NCI-H446 (cell line): ENCODE measurements around the gene EPHB2.

ENCODE experiments used
- DNase-seq, 2 experiments: peaks; one replicate each; lab custom pipeline; 2025; lab: John Stamatoyannopoulos, UW

EPHB2 gene

DNA sequence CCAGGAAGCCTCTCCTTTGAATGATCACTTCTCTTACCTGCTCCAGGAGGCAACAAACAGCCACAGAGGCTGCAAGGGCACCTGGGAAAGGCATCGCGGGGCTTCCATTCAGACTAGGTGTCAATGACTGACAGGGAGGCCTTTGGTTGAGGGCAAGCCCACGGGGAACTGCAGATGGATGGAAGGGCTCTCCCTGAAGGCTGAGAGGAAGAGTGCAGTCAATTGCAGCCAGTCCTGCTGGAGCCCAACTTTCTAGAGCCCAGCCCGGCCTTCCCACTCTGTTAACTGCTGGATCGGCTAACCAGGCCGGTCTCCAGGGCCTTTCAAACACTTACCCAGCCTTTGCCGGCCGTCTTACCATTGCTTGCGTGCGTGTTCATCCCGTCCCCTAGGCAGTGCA is 172.8 kb downstream of the EPHB2 start:
- no peak for DNase-seq

DNA sequence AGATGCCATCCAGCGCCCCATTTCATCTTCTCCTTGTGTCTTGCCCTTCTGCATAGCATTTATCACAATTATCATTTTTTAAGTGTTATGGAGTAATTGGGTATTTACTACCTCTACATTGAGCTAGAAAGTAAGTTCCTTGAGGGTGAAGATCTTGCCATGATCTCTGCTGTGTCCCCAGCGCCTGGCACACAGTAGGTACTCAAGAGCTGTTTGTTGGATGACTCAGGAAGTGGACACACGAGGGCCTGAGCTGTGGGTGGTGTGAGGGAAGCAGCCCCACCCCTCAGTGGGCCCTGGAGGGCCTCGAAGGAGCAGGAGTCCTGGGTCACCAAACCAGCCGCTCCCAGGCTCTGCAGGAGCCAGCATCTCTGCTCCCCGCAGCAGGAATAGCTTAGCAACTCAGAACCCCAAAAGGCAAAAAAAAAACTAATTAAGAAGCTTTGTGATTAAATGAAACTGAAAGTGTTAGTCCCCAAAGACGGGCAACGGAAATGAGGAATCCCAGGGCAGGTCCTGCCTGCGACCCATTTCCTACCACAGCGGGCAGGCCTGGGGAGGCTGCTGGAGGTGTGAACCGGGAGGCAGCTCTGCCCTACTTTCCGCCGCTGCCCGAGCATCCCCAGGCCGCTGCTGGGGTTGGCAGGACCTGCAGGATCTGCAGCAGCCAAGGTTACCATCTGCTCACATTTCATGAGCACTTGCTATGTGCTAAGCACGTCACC is 174.3 kb downstream of the EPHB2 start:
- no peak for DNase-seq

DNA sequence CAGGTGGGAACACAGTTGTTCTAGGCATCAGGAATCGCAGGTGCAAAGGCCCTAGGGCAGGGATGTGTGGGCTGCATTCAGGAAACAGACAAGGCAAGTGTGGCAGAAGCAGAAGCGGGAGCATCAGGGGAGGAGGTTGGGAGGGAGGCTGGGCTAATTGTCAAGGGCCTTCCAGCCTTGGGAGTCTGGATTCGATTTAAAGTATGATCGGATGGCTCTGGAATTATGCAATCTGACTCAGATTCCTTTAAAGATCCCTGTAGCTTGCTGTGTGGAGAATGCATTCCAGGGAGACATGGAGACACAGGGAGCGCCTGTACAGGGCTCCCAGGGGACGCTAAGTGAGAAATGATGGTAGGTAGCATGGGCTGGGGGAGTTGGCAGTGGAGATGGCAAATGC is 175.6 kb downstream of the EPHB2 start:
- DNase-seq, result no peak

DNA sequence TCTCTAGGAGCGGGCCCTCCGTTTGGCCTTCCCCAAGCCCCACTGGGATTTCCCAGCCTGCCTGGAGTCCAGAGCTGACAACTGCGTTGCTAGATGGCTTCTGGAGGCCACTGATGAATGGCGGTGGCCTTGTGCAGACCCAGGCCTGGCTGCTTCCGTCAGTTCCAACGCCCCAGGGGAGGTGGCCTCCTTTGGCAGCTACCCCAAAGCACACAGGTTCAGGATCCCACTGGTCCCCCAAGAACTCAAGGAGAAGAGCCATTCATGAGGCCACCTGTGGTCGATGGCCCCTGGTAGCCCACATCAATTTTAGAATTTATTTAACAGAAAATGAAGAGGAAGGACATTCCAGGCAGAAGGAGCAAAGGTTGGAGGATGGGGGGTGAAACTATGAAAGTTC is 176.9 kb downstream of the EPHB2 start:
- no peak for DNase-seq

DNA sequence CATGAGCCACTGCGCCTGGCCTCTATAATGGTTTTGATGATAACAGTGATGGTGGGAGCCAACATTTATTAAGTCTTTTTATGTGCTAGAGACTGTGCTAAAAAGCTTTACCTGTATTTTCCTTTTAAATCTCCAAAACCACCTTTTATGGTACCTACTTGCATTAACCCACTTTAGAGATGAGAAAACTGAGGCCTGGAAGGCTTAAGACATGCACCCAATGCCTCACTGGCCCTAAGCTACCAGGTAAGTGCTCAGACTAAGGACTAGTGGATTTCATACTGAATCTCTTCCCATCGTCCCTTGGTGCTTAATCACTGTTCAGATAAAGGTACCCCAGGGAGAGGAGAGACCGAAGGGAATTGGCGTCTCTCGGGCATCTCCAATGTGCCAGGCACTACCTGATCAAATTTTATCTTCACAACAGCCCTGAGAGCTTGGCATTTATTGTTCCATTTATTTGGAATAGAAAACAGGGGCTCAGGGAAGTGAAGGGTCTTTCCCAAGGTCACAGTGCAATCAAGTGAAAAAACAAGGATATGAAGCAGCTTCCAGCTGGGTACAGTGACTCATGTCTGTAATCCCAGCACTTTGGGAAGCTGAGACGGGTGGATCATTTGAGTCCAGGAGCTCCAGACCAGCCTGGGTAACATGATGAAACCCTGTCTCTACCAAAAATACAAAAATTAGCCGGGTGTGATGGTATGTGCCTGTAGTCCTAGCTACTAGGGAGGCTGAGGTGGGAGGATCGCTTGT is 177.9 kb downstream of the EPHB2 start:
- DNase-seq, result no peak

DNA sequence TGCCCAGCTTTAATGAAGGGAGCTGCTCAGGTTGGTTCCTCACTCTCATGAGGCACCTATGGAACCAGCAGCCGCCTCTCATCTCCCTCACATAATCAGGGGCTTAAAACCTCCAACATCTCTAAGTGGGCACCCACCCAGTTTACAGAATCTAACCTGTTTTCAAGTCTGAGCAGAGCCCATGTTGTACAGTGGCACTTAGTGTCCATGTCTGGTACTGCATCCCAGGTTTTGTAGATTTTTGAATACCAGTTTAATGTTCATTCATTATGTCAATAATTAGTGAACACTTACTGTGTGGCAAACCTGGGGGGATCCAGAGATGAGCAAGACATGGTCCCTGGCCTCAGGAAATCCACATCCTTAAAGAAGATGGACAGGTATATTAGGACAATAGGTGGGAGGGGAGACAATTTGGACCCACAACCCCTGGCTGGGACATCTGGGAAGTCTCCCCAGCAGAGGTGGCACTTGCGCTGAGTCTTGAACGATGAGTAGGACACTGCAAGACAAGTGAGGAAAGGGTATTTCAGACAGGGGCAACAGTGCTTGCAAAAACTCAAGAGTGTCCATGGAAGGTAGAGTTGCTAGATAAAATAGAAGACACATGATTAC is 178.7 kb downstream of the EPHB2 start:
- DNase-seq, result peak; percentile 33 to 58

DNA sequence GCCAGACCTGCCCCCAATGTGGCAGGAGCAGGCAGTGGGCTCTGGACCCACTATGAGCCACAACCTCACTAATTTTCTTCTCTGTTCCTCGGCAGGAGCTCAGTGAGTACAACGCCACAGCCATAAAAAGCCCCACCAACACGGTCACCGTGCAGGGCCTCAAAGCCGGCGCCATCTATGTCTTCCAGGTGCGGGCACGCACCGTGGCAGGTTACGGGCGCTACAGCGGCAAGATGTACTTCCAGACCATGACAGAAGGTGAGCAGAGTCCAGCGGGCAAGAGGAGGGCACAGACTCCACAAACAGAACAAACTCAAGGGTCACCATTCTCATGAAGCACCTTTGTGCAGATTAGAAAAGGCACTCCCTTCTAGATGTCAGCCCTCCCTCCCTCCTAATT is 182.2 kb downstream of the EPHB2 start:
- no peak for DNase-seq

DNA sequence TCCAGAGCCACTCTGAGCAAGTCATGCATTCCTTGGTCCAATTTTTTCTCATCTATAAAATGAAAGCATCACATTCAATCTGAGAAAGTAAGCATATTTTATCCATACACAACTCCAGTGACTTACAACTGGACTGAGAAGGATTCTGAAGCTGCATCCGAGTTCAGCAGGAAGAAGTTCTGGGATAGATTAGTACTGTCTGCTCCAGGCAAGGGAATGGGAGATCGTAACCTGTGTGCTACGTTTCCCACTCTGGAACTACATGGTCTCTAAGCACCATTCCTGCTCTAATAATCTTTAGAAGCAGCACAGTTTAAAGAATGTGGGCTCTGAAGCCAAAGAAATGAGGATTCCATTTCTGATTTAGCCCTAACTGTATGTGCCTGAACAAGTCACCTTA is 182.7 kb downstream of the EPHB2 start:
- DNase-seq, result no peak

DNA sequence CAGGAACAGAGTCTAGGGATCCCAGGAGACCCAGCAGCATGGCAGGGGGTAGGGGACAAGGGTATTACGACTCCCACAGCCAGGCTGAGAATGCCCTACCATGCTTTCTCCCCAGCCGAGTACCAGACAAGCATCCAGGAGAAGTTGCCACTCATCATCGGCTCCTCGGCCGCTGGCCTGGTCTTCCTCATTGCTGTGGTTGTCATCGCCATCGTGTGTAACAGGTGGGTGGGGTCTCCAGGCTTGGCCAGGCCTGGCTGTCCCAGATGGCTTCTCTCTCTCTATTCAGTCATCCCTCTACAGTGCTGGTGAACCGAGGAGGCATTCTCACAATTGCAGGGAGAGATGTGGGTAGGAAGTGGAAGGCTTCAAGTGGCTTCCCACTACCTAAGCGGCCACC is 184.7 kb downstream of the EPHB2 start:
- DNase-seq, result no peak

DNA sequence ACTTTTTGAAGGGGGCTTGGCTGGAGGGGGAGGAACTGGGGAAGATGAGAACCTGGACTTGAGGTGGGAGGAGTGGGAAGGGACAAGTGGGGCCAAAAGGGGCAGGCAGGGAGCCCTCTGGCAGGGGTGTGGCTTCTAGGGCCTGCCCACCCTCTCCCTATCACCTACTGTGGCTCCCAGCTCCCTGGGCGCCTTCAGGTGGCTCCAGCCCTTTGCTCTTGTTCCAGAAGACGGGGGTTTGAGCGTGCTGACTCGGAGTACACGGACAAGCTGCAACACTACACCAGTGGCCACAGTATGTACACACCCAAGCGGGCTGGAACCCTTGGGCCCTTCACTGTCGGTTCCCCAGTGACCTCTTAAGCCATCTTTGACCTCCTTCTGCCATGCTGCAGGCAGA is 185.5 kb downstream of the EPHB2 start:
- no peak for DNase-seq

DNA sequence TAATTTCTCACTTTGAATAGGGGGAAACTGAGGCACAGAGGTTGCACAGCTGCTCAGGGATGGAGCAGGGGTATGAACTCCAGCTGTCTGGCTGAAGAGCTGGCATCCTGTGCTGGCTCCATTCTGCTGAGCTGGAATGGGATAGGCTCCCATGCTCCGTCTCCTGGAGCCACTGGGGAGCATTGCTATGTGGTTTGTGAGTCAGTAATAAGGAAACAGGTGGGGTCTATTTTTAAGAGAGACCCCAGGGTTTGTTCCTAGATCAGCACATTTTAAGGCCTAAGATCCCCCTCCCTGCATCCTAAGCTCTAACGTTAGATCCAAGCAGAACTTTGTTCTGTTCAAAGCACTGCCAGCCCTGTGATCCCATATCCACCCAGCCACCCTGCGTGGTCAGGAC is 189.8 kb downstream of the EPHB2 start:
- no peak for DNase-seq

DNA sequence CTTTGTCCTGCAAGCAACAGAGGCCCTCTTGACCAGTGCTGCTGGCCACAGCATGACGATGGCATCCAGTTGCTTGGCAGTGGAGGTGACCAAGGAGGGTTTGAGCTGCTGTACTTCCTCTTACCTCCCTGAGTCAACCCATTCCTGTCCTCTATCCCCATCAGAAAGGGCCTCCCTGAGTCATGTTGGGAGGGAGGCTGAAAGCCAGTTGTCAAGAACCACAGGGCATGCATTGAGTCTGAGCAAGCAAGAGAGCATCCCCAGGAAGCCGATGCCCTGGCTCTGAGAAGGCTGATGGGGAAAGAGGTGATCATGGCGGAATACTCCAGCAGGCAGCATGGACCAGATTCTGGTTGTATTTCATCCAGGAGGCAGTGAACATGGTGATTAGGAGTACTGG is 192.5 kb downstream of the EPHB2 start:
- no peak for DNase-seq

DNA sequence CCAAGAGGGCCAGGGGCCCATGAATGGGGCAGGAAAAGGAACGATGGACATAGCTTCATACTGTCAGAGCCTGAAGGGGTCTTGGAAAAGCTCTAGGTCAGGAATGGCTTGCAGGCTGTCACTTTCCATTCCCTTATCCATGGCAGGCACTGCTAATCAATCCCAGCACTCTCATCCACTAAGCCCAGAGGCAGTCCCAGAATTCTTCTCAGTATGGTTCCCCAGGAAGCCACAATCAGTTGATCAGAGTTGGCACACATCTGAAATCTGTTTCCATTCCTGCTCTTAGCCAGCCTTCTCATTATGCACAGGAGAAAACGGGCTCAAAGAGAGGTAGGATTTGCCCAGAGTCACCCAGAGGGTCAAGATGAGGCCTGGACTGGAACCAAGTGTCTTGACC is 196.3 kb downstream of the EPHB2 start:
- no peak for DNase-seq

DNA sequence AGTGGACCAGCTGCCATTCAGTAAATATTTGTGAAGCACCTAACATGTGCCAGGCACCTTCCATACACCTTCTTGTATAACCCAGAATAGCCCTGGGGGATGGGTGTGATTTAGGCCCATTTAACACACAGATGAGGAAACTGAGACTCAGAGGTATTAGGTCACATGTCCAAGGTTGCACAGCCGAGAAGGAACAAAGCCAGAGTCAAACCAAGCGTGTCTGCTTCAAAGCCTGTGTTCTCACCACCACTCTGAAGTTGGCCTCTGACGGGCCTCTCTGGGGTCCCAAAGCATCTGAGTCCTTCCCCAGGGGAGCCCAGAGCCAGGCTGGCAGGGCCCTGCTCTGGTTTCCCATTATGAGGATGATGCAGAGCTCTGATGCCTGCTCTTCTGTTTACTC is 196.9 kb downstream of the EPHB2 start:
- DNase-seq, result no peak

DNA sequence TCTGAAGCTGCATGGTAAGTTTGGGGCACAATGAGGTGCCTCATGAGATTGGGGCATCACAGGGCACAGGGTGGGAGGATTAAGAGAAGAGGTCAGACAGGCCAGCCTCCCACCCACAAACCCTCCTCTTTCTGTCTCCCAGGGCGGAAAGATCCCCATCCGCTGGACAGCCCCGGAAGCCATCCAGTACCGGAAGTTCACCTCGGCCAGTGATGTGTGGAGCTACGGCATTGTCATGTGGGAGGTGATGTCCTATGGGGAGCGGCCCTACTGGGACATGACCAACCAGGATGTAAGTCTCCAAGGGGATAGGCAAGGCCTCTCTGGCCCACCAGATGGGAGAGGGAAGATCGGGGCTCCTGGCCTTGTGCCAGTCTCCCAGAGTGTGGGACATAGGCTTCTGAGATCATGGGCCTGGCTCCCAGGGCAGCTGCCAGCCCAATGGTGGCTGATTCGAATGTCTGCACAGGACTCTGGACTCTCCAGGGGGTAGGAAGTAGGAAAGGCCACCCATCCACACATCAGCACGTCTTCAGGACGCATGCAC is 198.3 kb downstream of the EPHB2 start:
- no peak for DNase-seq

DNA sequence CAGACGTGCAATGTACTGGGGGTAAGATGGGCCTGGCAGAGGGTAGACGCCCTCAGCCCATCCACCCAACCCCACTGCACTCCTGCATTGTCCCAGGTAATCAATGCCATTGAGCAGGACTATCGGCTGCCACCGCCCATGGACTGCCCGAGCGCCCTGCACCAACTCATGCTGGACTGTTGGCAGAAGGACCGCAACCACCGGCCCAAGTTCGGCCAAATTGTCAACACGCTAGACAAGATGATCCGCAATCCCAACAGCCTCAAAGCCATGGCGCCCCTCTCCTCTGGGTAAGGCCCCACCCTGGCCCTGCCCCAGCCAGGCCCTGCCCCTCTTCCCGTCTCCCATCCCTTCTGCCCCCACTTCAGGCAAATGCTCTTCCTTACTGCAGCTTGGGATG is 199.6 kb downstream of the EPHB2 start:
- DNase-seq, result no peak

DNA sequence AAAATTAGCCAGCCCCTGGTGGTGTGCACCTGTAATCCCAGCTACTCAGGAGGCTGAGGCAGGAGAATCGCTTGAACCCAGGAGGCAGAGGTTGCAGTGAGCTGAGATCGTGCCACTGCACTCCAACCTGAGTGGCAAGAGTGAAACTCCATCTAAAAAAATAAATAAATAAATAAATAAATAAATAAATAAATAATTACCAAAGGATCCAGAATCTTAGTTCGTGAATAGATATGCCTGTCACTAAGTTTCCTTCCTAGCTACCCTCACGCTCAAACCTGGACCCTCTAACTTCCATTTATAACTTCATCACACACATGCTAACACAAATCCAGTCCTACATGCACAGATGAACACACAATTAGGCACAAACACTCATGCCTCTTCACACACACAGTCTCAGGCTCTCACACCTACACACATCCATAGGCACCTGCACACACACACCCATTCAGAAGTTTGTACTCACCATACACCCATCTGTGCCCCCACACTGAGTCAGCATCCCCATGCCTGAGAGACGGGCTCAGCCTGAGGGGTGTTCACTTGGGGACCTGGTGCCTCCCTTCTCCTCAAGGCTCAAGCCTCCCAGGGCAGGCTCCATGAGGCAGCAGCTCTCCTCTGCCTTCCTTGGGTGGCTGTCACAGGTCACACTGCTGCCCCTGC is 200.5 kb downstream of the EPHB2 start:
- DNase-seq, result no peak

DNA sequence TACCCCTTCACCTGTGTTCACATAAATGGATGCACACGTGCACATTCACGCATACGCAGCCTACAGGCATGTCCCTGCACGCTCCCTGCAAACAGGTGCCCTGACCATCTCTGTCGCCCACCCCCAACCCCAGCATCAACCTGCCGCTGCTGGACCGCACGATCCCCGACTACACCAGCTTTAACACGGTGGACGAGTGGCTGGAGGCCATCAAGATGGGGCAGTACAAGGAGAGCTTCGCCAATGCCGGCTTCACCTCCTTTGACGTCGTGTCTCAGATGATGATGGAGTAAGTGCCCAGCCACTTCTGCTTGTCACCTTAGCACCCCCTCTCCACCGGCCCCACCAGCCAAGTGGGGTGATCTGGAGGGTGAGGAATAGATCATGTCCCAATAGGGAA is 201.7 kb downstream of the EPHB2 start:
- DNase-seq, result no peak

DNA sequence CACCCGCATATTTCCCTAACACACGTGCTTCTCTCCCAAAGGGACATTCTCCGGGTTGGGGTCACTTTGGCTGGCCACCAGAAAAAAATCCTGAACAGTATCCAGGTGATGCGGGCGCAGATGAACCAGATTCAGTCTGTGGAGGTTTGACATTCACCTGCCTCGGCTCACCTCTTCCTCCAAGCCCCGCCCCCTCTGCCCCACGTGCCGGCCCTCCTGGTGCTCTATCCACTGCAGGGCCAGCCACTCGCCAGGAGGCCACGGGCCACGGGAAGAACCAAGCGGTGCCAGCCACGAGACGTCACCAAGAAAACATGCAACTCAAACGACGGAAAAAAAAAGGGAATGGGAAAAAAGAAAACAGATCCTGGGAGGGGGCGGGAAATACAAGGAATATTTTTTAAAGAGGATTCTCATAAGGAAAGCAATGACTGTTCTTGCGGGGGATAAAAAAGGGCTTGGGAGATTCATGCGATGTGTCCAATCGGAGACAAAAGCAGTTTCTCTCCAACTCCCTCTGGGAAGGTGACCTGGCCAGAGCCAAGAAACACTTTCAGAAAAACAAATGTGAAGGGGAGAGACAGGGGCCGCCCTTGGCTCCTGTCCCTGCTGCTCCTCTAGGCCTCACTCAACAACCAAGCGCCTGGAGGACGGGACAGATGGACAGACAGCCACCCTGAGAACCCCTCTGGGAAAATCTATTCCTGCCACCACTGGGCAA is 202.9 kb downstream of the EPHB2 start:
- DNase-seq, result no peak

DNA sequence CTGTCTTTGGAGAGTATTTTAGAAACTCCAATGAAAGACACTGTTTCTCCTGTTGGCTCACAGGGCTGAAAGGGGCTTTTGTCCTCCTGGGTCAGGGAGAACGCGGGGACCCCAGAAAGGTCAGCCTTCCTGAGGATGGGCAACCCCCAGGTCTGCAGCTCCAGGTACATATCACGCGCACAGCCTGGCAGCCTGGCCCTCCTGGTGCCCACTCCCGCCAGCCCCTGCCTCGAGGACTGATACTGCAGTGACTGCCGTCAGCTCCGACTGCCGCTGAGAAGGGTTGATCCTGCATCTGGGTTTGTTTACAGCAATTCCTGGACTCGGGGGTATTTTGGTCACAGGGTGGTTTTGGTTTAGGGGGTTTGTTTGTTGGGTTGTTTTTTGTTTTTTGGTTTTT is 203.5 kb downstream of the EPHB2 start:
- no peak for DNase-seq

DNA sequence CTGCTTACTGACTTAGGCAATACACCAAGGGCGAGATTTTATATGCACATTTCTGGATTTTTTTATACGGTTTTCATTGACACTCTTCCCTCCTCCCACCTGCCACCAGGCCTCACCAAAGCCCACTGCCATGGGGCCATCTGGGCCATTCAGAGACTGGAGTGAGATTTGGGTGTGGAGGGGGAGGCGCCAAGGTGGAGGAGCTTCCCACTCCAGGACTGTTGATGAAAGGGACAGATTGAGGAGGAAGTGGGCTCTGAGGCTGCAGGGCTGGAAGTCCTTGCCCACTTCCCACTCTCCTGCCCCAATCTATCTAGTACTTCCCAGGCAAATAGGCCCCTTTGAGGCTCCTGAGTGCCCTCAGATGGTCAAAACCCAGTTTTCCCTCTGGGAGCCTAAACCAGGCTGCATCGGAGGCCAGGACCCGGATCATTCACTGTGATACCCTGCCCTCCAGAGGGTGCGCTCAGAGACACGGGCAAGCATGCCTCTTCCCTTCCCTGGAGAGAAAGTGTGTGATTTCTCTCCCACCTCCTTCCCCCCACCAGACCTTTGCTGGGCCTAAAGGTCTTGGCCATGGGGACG is 204.1 kb downstream of the EPHB2 start:
- DNase-seq, result no peak

DNA sequence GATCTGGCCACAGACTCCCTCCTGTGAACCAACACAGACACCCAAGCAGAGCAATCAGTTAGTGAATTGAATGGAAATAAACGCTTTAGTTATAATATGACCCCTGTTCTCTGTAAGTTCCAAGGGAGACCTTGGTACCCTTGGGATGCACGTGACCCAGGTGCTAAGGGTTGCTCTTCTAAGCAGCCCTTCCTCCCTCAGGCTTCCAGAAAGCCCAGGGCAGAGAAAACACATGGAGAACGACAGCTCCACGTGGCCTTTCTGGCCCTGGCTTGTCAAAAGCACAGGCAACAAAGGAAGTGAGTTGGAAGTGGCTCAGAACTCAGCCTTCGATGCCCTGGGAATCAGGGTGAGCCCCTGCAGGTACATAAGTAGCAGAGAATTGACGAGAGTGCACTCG is 204.6 kb downstream of the EPHB2 start:
- no peak for DNase-seq
